HTR-8/SVneo (cell line): ENCODE data around the gene SUSD4.
A peak's percentile ranks its signal among the peaks of the same experiment; 100 is the strongest.
"Not testable (repeated sequence)": the region's sequence is repeated elsewhere in the genome, so short reads cannot be mapped to it uniquely, and the experiment has no call there.

Experiments
- DNase-seq: peaks from one replicate; pipeline ENCODE4 v3.0.0; 2011; ENCODE audit warnings: low spot score, mixed read lengths; ENCODE audit not compliant: insufficient read length
- FAIRE-seq: peaks from 2 replicates; lab custom pipeline; 2011; peaks lifted over from hg19 to GRCh38; lab: Jason Lieb, UNC

Gene SUSD4, protein sequence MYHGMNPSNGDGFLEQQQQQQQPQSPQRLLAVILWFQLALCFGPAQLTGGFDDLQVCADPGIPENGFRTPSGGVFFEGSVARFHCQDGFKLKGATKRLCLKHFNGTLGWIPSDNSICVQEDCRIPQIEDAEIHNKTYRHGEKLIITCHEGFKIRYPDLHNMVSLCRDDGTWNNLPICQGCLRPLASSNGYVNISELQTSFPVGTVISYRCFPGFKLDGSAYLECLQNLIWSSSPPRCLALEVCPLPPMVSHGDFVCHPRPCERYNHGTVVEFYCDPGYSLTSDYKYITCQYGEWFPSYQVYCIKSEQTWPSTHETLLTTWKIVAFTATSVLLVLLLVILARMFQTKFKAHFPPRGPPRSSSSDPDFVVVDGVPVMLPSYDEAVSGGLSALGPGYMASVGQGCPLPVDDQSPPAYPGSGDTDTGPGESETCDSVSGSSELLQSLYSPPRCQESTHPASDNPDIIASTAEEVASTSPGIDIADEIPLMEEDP

DNA sequence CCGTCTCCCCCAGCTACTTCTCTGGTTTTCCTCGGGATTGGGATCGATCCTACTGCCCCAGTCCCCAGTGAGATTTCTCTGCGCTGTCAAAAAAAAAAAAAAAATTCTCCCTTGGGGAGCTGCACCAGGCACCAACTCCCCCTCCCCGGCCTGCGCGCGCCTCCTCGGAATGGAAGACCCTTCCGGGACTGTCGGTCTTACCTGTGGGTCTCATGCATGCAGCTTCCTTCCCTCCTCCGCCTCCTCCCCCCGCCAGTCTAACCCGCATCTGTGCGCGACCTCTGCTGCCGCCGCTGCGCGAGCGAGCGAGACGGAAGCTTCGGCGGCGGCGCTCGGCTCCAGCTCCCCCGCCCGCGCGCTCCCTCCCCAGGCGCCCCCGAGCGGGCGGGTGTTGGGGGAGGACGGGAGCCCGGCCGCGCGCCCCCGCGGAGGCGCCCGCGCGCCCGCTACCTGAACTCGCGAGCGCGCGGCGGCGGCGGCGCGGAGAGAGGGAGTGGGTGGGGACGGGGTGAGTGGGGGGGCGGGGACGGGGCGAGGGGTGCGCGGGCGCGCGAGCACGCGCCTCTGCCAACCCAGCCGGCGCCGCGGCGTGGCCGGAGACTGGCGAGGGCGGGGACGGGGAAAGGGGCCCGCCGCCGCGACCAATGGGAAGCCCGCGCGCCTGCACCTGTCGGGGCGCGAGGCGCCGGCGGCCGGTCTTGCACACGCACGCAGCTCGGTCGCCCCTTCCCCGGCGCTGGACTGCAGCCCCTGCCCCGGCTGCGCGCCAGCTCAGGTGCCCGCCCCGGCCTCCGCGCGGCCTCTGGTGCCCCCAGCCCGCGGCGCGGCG is at the start of gene SUSD4:
Gene SUSD4, minus strand, starts transcription at position 321 of the 829 bp plus-strand sequence. CDS start 751 bp downstream, outside the sequence.
- DNase-seq: peak; percentile 11
- FAIRE-seq: no peak

DNA sequence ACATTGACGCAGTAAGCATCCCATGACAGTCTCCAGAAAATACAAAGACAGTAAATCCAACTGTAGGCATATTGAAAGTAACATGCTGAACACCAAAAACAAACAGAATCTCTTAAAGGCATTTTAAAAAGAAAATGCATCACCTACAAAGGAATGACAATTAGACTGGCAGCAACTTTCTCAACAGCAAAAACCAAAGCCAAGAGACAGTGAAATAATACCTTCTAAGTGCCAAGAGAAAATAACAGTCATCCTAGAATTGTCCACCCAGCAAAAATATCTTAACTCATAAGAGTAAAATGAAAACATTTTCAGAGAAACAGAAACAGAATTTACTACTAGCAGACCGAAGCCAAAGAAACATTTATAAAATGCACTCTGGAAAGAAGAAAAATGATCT is 49.2 kb upstream of the SUSD4 start:
- FAIRE-seq (no peak), DNase-seq (no peak)

DNA sequence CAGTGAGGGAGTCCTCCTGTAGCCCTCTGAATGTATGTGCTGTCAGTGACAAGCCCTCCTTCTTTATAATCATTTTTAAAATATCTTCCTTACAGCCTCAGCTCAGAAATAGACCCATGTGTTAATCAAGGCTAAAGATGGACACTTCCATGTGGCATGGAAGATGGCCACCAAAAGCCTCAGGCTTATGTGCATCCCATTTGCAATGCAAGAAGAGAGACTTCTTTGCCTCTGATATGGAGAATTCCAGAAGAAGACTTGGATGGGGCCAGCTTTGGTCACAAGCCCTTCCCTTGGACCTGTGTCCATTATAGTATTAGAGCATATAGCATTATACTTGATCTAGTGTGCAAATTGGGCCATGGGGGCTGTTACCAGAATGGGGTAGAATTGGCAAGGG is 47.7 kb upstream of the SUSD4 start:
- DNase-seq: no peak
- FAIRE-seq: no peak

DNA sequence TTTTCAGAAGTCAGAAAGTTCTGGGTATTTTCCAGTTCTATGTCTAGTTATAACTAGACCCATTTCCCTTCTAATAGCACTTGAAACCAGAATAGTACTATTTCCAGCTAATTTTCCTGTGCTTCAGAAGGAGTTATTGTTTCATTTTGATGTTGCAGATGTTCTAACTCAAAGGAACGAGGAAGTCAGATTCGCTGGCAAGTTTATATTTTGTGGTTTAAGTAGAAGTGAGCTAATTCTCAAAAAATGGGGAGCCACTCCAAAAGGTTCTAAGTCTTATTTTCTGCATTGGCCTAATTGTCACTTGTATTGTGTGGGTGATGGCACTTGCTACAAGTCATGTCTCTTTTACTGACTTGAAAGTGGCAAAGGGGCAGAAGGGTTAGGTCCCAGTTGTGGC is 47.3 kb upstream of the SUSD4 start:
- DNase-seq (no peak), FAIRE-seq (no peak)

DNA sequence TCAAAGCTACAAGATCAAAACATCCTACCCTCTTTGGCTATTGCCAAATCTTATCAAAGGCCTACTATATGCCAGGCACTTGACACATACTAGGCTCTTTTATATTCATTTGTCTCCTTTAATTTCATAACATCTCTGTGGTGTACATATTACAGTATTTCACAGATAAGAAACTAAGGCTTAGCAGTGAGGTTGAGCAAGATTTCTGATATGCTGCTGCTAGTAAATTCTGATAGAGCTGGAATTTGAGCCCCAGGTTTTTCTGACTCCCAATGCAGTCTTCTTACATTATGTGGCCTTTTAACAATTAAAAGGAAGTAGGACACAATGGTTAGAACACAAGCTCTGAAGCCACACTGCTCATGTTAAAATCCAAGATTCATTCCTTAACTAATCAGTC is 46.1 kb upstream of the SUSD4 start:
- DNase-seq (no peak), FAIRE-seq (no peak)

DNA sequence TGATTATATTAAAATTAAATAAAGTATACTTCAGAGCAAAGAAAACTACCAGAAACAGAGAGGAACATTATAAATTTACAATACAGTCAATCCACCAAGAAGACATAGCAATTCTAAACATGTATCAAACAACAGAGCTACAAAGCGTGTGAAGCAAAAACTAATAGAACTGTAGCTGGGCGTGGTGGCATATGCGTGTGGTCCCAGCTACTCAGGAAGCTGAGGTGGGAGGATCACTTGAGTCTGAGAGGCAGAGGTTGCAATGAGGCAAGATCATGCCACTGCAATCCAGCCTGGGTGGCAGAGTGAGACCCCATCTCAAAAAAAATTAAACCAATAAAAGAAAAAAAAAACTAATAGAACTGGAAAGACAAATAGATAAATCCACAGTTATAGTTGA is 41.5 kb upstream of the SUSD4 start:
- no peak for DNase-seq

DNA sequence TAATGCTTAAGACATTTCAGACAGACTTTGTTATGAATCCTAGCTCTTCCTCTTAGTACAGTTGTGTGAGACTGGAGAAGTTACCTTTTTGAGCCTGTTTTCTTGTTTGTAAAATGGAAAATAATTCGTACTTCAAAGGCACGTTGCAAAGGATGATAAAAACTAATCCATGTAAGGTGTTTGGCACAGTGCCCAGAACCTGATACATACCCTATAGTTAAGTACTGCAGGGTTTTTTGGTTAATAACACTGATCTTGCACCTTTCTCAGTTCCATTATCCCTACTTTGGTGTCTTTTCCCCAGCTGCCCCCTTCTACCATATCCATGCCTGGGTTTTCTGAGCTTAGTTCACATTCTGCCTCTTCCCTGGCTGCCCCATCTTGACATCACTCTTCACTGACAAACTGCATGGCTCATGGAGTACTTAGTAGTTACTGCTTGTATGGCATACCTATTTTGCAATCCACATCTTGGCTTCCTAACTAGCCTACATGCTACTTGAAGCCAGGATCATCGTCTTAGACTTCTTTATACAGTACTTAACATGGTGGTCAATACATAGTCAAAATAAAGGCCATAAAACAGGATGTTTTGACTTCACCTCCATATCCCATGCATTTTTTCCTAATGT is 39.3 kb upstream of the SUSD4 start:
- DNase-seq (no peak), FAIRE-seq (no peak)

More for the DNA sequence above, 41.5 kb upstream of the SUSD4 start:
- FAIRE-seq: no peak

DNA sequence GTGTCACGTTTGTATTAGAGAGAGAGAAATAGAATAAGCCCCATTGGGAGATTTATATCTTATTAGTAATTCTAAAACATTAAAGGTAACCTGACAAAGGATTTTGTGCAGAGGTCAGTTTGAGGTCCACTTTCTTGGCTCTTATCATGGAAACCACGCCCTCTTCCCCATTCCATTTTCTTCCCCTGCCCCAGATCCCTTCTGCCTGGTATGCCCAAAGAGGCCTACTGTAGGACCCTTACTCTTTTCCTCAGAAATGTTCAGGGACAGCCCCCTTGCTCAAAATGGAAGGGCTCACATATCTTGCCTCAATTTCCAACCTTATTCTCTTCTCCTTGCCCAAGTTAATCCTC is 38.8 kb upstream of the SUSD4 start:
- no peak for DNase-seq
- FAIRE-seq: no peak

DNA sequence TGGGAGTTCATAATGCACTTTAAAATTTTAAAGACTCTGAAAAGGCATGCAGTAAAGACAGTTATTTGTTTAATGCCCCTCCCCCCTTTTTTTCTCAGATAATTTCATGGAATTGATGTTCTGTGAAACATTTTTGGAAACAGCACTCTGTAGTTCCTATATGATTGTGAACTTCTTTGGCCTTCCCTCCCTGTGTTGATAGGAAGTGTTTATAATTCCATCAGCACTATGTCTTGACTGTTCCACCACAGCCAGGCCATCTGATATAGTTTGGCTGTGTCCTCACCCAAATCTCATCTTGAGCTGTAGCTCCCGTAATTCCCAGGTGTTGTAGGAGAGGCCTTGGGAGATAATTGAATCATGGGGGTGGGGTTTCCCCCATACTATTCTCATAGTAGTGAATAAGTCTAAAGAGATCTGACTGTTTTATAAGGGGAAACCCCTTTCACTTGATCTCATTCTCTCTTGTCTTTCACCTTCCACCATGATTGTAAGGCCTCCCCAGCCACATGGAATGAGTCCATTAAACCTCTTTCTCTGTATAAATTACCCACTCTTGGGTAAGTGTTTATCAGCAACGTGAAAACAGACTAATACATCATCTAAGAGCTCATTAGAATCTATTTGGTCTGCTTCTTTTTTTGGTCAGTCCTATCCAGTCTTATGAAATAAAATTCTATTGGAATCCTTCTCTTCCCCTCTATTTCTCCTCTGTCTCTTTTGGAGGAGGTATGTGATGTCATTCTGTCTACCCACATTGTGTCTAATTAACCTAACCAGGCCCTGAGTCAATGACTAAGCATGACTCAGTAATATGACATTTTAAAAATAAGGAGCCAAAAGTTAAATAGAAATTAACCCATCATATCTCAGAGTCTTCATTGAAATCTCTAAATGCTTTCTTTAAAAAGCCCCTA is 38.2 kb upstream of the SUSD4 start:
- no peak for FAIRE-seq
- DNase-seq: no peak

DNA sequence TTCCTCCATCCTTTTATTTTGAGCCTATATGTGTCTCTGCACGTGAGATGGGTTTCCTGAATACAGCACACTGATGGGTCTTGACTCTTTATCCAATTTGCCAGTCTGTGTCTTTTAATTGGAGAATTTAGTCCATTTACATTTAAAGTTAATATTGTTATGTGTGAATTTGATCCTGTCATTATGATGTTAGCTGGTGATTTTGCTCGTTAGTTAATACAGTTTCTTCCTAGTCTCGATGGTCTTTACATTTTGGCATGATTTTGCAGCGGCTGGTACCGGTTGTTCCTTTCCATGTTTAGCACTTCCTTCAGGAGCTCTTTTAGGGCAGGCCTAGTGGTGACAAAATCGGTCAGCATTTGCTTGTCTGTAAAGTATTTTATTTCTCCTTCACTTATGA is 35.4 kb upstream of the SUSD4 start:
- DNase-seq, FAIRE-seq: not testable (repeated sequence)

DNA sequence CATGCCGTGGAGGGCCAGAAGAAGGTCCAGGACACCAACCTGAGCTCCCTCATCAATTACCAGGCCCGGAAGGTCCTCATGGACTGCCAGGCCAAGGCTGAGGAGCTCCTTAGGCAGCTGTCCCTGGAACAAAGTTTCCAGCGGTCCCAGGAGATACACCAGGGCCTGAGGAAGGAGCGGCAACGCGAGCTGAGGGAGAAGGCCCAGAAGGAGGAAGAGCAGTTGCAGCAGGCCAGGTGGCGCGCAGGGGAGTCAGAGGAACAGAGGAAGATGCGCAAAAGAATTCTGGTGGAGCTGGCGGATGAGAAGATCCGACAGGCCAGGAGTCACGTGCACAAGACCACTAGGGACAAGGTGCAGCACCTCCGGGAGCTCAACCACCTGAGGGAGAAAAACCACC is 30.7 kb upstream of the SUSD4 start:
- FAIRE-seq: no peak

DNA sequence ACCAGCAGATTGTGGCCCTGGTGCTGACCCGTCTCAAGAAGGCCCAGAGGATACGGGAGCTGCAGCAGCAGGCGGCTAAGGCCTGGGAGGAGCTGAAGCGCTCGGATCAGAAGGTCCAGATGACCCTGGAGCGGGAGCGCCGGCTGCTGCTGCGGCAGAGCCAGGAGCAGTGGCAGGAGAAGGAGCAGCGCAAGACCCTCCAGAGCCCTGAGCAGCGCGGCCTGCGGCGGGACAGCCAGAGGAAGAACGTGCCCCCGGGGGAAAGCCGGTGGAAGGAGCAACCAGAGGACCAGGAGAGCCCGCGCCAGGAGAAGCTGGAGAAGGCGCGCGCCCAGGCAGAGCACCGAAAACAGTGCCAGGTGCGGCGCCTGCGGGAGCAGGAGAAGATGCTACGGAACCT is 30.3 kb upstream of the SUSD4 start:
- FAIRE-seq: no peak
- DNase-seq: no peak

More for the DNA sequence above, 30.7 kb upstream of the SUSD4 start:
- DNase-seq: no peak

DNA sequence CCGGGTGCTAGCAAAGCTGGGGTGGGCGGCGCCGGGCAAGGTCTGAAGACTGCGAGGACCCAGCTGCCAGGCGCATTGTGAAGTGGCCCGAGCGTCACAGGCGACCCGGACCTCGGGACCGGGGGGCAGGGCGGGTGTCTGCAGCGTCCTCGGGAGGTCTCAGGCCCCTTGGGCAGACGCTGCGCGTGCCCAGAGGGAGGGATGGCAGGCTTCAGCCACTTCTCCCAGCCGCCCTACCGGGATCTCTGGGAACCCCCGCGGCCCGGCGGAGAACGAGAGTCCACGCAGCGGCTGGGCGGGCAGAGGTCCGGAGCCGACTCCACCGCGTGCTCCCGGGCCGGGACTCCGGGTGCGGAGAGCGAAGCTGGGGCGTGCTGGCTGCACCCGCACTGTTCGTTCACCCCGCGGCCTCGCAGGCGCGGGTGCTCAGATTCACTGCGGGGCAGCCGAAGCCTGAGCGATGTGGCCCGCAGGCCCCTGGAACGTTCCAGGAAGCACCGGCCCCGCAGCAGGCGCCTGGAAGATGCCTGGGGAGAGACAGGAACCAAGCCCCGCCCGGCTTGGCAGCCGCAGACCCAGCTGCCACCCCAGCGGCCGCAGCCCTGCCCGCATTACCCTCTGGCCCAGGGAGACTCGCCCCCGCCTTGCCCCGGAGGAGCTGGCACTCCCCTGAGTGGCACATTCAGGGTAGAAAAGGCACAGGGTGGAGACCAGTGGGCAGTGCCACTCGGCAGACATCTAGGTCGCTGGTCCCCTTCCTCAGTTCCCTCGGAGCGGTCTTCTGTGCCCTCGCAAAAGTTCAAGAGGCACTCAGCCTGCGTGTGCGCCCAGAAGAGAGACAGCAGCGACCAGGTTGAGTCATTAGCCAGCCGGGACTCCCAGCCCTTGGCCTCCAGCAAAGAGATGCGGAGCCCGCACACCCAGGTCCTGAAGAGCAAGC is 29.6 kb upstream of the SUSD4 start, which contains the start of gene CCDC185:
Gene CCDC185, plus strand, starts transcription at position 141 of the 940 bp plus-strand sequence. Its CDS starts 61 bp downstream, at position 202.
- FAIRE-seq (no peak), DNase-seq (no peak)

DNA sequence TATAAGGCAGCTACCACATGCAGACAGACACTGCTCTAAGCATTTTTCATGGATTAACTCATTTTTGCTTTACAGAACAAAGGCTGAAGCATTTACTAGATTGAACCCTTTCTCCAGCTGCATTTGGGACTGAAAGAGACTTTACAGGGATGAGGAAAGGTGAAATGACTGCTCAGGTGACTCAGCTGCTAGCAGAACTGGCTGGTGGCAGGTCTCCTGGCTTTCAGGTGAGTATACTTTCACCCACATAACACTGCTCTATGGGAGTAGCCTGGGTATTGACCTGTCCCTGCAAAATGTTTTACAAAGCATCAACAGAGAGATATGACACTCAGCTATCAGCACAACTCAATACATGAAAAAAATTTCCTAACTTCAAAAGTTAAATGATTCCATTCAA is 26.6 kb upstream of the SUSD4 start:
- DNase-seq: no peak
- FAIRE-seq: no peak

DNA sequence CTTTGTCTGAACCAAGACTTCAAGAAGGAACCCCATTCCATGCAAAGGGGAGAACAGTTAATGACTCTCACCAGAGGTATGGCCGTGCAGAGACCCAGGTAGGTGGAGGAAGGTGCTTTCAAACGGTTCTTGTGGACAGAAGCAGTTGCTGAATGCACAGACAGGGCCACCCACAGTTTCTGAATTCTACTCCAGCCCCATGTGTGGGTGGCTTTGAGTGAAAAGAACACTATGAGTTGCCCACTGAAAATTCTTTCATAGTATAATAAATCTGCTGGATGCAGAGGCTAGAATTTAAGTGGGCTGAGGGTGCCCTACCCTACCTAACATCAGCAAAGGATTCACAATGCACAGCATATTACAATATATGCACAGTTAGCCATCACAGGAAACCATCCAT is 22.0 kb upstream of the SUSD4 start:
- FAIRE-seq (no peak), DNase-seq (no peak)

DNA sequence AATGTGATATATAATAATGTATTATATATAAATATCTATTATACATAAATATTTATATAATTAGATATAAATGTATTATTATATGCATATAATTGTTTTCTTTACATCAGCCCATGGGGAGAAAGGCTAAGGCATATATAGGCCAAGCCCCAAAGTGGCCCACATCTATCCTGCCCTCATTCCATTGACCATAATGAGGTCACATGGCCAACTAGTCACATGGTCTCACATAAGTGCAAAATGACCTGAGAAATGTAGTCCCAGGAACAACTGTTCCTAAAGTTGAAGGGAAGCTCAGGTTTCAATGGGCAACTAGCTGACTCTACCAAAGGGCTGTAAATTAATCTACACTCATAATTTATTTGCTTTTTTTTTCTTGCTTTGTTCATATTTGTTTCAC is 14.8 kb upstream of the SUSD4 start:
- DNase-seq: no peak
- no peak for FAIRE-seq

DNA sequence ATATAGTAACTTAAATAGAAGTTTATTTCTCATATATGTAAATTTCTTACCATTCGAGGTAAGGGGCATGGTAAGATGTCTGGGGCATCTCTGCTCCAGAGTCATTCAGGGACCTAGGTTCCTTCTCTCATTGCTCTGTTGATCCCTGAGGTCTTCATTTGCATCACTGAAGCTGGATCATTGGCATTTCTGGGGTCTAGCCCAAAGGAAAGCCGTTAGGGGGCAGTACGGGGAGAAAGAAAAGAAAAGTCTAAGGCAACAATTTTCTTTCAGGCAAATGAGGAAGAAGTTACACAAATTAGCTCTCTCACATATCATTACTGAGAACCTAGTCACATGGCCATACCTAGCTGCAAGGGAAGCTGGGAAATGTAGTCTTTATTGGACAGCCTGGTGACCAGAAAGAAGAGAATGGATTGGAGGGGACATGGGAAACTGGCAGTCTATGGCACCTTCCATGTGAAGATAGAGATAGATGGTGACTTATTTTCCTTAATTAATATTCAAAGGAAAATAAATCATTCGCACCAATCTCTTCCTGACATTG is 10.2 kb upstream of the SUSD4 start:
- FAIRE-seq (no peak), DNase-seq (no peak)

DNA sequence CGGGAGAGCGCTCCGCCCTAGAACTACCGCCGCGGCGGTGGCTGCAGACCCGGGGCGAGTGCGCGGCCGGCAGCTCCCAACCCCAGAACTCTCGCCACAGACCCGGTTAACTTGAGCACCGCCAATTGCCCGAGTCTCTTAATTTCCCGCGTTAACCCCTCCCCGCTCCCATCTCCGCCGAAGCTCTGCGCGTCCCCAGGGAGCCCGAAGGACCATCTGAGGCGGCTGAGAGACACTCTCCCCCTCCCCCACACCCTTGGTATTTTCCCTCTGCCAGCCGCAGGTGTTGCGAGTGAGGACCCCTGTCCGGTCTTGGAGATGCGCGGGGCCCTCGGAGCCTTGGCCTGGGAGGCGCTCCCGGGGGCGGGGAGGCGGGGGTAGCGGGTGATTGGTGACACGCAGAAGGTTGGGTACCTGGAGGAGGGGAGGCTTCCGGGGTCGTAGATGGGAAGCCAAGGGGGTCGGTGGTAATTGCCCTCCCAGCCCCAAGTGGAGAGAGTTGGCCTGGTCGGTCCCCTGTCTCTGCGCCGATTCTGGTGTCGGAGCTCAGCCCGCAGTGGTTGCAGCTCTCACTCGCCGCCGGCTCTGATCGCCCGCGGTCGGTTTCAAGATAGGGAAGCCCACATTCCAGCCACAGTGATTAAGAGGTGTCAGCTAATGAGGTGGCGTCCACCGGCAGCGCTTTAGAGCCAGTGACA is 858 bp upstream of the SUSD4 start:
- FAIRE-seq: no peak
- no peak for DNase-seq
